Measurements from ENCODE around the gene ZDHHC11B.
"Not testable (repeated sequence)": the region's sequence is repeated elsewhere in the genome, so short reads cannot be mapped to it uniquely, and the experiment has no call there.

Gene ZDHHC11B

GRCh38 chr5:685262-686171 is 99.0 kb downstream of the ZDHHC11B start:
- POLR2A ChIA-PET: no interaction called here
- CTCF ChIA-PET: no interaction called here
- DNase-seq (ENCODE audit: extremely low spot score): no peak
- TF ChIP-seq LEF1 (IDR thresholded peaks at IDR 0.05; ENCODE audit: borderline replicate concordance) (no peak), ARNT (IDR thresholded peaks at IDR 0.05) (no peak), FOXM1 (IDR thresholded peaks at IDR 0.05; ENCODE audit: borderline replicate concordance) (no peak), SP1 (IDR thresholded peaks at IDR 0.05) (no peak), NFRKB (IDR thresholded peaks at IDR 0.05) (no peak), ELF4 (IDR thresholded peaks at IDR 0.05) (no peak), CTBP1 (IDR thresholded peaks at IDR 0.05; ENCODE audit: borderline replicate concordance) (no peak), SUZ12 (IDR thresholded peaks at IDR 0.05) (no peak), BHLHE40 (IDR thresholded peaks at IDR 0.05; ENCODE audit: borderline replicate concordance) (no peak), HDGF (IDR thresholded peaks at IDR 0.05; ENCODE audit: borderline replicate concordance) (no peak), ZNF384 (IDR thresholded peaks at IDR 0.05) (no peak), FOXK2 (IDR thresholded peaks at IDR 0.05) (no peak), TARDBP (IDR thresholded peaks at IDR 0.05) (no peak), FOXA1 (IDR thresholded peaks at IDR 0.05) (no peak)

GRCh38 chr5:684751-685216 is 99.7 kb downstream of the ZDHHC11B start:
- DNase-seq (ENCODE audit: extremely low spot score): no peak
- TF ChIP-seq ZNF384 (IDR thresholded peaks at IDR 0.05) (no peak), FOXA1 (IDR thresholded peaks at IDR 0.05) (no peak), ELF4 (IDR thresholded peaks at IDR 0.05) (no peak), ARNT (IDR thresholded peaks at IDR 0.05) (no peak), BHLHE40 (IDR thresholded peaks at IDR 0.05; ENCODE audit: borderline replicate concordance) (no peak), NFRKB (IDR thresholded peaks at IDR 0.05) (no peak), TARDBP (IDR thresholded peaks at IDR 0.05) (no peak), FOXM1 (IDR thresholded peaks at IDR 0.05; ENCODE audit: borderline replicate concordance) (no peak), CTBP1 (IDR thresholded peaks at IDR 0.05; ENCODE audit: borderline replicate concordance) (no peak), SUZ12 (IDR thresholded peaks at IDR 0.05) (no peak), LEF1 (IDR thresholded peaks at IDR 0.05; ENCODE audit: borderline replicate concordance) (no peak), HDGF (IDR thresholded peaks at IDR 0.05; ENCODE audit: borderline replicate concordance) (no peak), PKNOX1 (IDR thresholded peaks at IDR 0.05) (no peak), SP1 (IDR thresholded peaks at IDR 0.05) (no peak), FOXK2 (IDR thresholded peaks at IDR 0.05) (no peak), L3MBTL2 (conservative IDR thresholded peaks at IDR 0.05) (no peak)
- ChIA-PET POLR2A (no interaction called here), CTCF (no interaction called here)

GRCh38 chr5:683551-684481 is 100.7 kb downstream of the ZDHHC11B start:
- ChIA-PET CTCF (no interaction called here), POLR2A (no interaction called here)

GRCh38 chr5:682651-683358 is 101.7 kb downstream of the ZDHHC11B start:
- POLR2A ChIA-PET; CTCF ChIA-PET; DNase-seq (ENCODE audit: extremely low spot score): not testable (repeated sequence)

More at GRCh38 chr5:683551-684481, 100.7 kb downstream of the ZDHHC11B start:
- no peak for TF ChIP-seq ZNF384 (IDR thresholded peaks at IDR 0.05)
- no peak for TF ChIP-seq FOXK2 (IDR thresholded peaks at IDR 0.05)
- TF ChIP-seq FOXA1 (IDR thresholded peaks at IDR 0.05): no peak
- TF ChIP-seq FOXM1 (IDR thresholded peaks at IDR 0.05; ENCODE audit: borderline replicate concordance): no peak
- TF ChIP-seq L3MBTL2 (conservative IDR thresholded peaks at IDR 0.05): no peak
- no peak for TF ChIP-seq PKNOX1 (IDR thresholded peaks at IDR 0.05)
- no peak for TF ChIP-seq CTBP1 (IDR thresholded peaks at IDR 0.05; ENCODE audit: borderline replicate concordance)
- no peak for TF ChIP-seq NFRKB (IDR thresholded peaks at IDR 0.05)
- no peak for TF ChIP-seq BHLHE40 (IDR thresholded peaks at IDR 0.05; ENCODE audit: borderline replicate concordance)
- TF ChIP-seq LEF1 (IDR thresholded peaks at IDR 0.05; ENCODE audit: borderline replicate concordance): no peak
- no peak for TF ChIP-seq SUZ12 (IDR thresholded peaks at IDR 0.05)
- no peak for TF ChIP-seq ELF4 (IDR thresholded peaks at IDR 0.05)
- TF ChIP-seq TARDBP (IDR thresholded peaks at IDR 0.05): no peak
- no peak for TF ChIP-seq SP1 (IDR thresholded peaks at IDR 0.05)
- no peak for TF ChIP-seq ARNT (IDR thresholded peaks at IDR 0.05)
- TF ChIP-seq HDGF (IDR thresholded peaks at IDR 0.05; ENCODE audit: borderline replicate concordance): no peak
- no peak for DNase-seq (ENCODE audit: extremely low spot score)

- POLR2A ChIA-PET; DNase-seq (ENCODE audit: extremely low spot score); CTCF ChIA-PET: not testable (repeated sequence)
These were observed 102.3 kb downstream of the ZDHHC11B start for GRCh38 chr5:682216-682615.

GRCh38 chr5:681317-682191 is 103.0 kb downstream of the ZDHHC11B start:
- CTCF ChIA-PET; POLR2A ChIA-PET; DNase-seq (ENCODE audit: extremely low spot score): not testable (repeated sequence)

- DNase-seq (ENCODE audit: extremely low spot score); CTCF ChIA-PET; POLR2A ChIA-PET: not testable (repeated sequence)
These were observed 103.7 kb downstream of the ZDHHC11B start for GRCh38 chr5:680836-681235.

GRCh38 chr5:680118-680795 is 104.3 kb downstream of the ZDHHC11B start:
- POLR2A ChIA-PET, CTCF ChIA-PET: not testable (repeated sequence)

GRCh38 chr5:679166-679895 is 105.2 kb downstream of the ZDHHC11B start:
- DNase-seq (ENCODE audit: extremely low spot score); CTCF ChIA-PET; POLR2A ChIA-PET: not testable (repeated sequence)

More at GRCh38 chr5:680118-680795, 104.3 kb downstream of the ZDHHC11B start:
- not testable (repeated sequence) for DNase-seq (ENCODE audit: extremely low spot score)

Measured in HEK293T (cell line).